Activated naive CD4-positive, alpha-beta T cell treated with anti-CD3 and anti-CD28 coated beads, Interleukin-2, amount 50 U/mL, for 16 hours (primary cell): ENCODE measurements around the gene KLC3.
"Not testable (repeated sequence)": the region's sequence is repeated elsewhere in the genome, so short reads cannot be mapped to it uniquely, and the experiment has no call there.

Source experiments
- DNase-seq: peaks from one replicate; pipeline ENCODE4 v3.0.0-alpha.2; 2020

KLC3 gene

GRCh38 chr19:45340232-45340898, at the start of gene KLC3:
Gene KLC3 (plus strand): TSS chr19:45340750. CDS start chr19:45345542, 4,792 bp downstream.
- peak; percentile 38 for DNase-seq

GRCh38 chr19:45291834-45292233, 48.7 kb upstream of the KLC3 start:
- no peak for DNase-seq

- DNase-seq = peak; percentile 40
Measured at GRCh38 chr19:45293682-45294081, 46.9 kb upstream of the KLC3 start.

GRCh38 chr19:45294291-45295029, 46.1 kb upstream of the KLC3 start:
- no peak for DNase-seq

GRCh38 chr19:45295873-45296272, 44.7 kb upstream of the KLC3 start:
- DNase-seq = no peak

- no peak for DNase-seq
Measured at GRCh38 chr19:45296355-45296754, 44.2 kb upstream of the KLC3 start.

- DNase-seq = no peak
Measured at GRCh38 chr19:45297674-45298073, 42.9 kb upstream of the KLC3 start.

- no peak for DNase-seq
Measured at GRCh38 chr19:45298264-45298663, 42.3 kb upstream of the KLC3 start.

GRCh38 chr19:45299719-45300118, 40.8 kb upstream of the KLC3 start:
- DNase-seq = no peak

GRCh38 chr19:45302416-45302815, 38.1 kb upstream of the KLC3 start:
- no peak for DNase-seq

GRCh38 chr19:45303269-45304060, 37.1 kb upstream of the KLC3 start:
- no peak for DNase-seq

GRCh38 chr19:45304141-45304926, 36.2 kb upstream of the KLC3 start:
- no peak for DNase-seq

- DNase-seq = no peak
Measured at GRCh38 chr19:45305007-45305406, 35.5 kb upstream of the KLC3 start.

- no peak for DNase-seq
Measured at GRCh38 chr19:45305421-45305820, 35.1 kb upstream of the KLC3 start.

GRCh38 chr19:45306040-45306439, 34.5 kb upstream of the KLC3 start:
- no peak for DNase-seq

GRCh38 chr19:45306518-45307027, 34.0 kb upstream of the KLC3 start:
- DNase-seq = no peak

GRCh38 chr19:45307361-45307760, 33.2 kb upstream of the KLC3 start:
- no peak for DNase-seq

GRCh38 chr19:45309322-45309721, 31.2 kb upstream of the KLC3 start:
- DNase-seq = not testable (repeated sequence)

GRCh38 chr19:45311621-45312020, 28.9 kb upstream of the KLC3 start:
- DNase-seq = no peak

GRCh38 chr19:45312285-45312684, 28.3 kb upstream of the KLC3 start:
- not testable (repeated sequence) for DNase-seq

- DNase-seq = no peak
Measured at GRCh38 chr19:45314708-45315245, 25.8 kb upstream of the KLC3 start.

GRCh38 chr19:45315304-45315703, 25.2 kb upstream of the KLC3 start:
- DNase-seq = no peak
